ACC112 (cell line): ENCODE measurements around the gene PPP1R3D.

Source experiments
- H2AFZ ChIP-seq: fragments of 200-600 bp; sonication (generic); one replicate; pipeline ENCODE4 v1.6.0; 2017; ENCODE audit warnings: antibody characterized with exemption, low read length; ENCODE audit not compliant: unreplicated experiment
- H3K27ac ChIP-seq: fragments of 200-600 bp; sonication (generic); 2 replicates; pipeline ENCODE4 v1.5.1; 2014; ENCODE audit warnings: low read depth, mild to moderate bottlenecking, antibody characterized with exemption, low read length, moderate library complexity
- H3K27me3 ChIP-seq: fragments of 200-600 bp; sonication (generic); 2 replicates; pipeline ENCODE4 v1.6.1; 2014; ENCODE audit warnings: mild to moderate bottlenecking, antibody characterized with exemption, low read length, moderate library complexity, mixed read lengths; ENCODE audit not compliant: insufficient read depth
- H3K36me3 ChIP-seq: fragments of 200-600 bp; sonication (generic); 2 replicates; pipeline ENCODE4 v1.6.1; 2016; ENCODE audit warnings: mild to moderate bottlenecking, antibody characterized with exemption, low read length, moderate library complexity, mixed read lengths; ENCODE audit not compliant: insufficient read depth
- H3K4me1 ChIP-seq: fragments of 200-600 bp; sonication (generic); one replicate; pipeline ENCODE4 v1.6.1; 2016; ENCODE audit warnings: low read length, mixed read lengths; ENCODE audit not compliant: insufficient read depth, unreplicated experiment, control insufficient read depth
- H3K4me3 ChIP-seq: fragments of 200-600 bp; sonication (generic); 2 replicates; pipeline ENCODE4 v1.5.1; 2014; ENCODE audit warnings: mild to moderate bottlenecking, low read depth, low read length
- H3K79me2 ChIP-seq: fragments of 200-600 bp; sonication (generic); one replicate; pipeline ENCODE4 v1.6.0; 2016; ENCODE audit warnings: low read length; ENCODE audit not compliant: control insufficient read depth, unreplicated experiment, insufficient read depth

PPP1R3D gene

GRCh38 chr20:59948212-59948611 lies 8.1 kb upstream of the PPP1R3D start:
- Histone ChIP-seq H2AFZ (no peak overlapping the region), H3K36me3 (no peaks in the 10 kb centered on the region; the same call in 1 of the 2 replicates), H3K79me2 (no peaks in the 10 kb centered on the region), H3K4me3 (no peak overlapping the region), H3K4me1 (no peaks in the 10 kb centered on the region), H3K27ac (no peak overlapping the region), H3K27me3 (no peaks in the 10 kb centered on the region)

GRCh38 chr20:59947376-59947775 lies 7.3 kb upstream of the PPP1R3D start:
- Histone ChIP-seq H3K4me3 (no peak overlapping the region), H3K36me3 (no peaks in the 10 kb centered on the region; the same call in 1 of the 2 replicates), H3K27me3 (no peaks in the 10 kb centered on the region), H3K27ac (no peak overlapping the region), H3K4me1 (no peaks in the 10 kb centered on the region), H3K79me2 (no peaks in the 10 kb centered on the region), H2AFZ (no peak overlapping the region)

GRCh38 chr20:59945731-59946130 lies 5.6 kb upstream of the PPP1R3D start:
- H3K4me3 ChIP-seq, result no peak overlapping the region
- H3K27ac ChIP-seq, result no peak overlapping the region
- no peaks in the 10 kb centered on the region; the same call in 1 of the 2 replicates for H3K36me3 ChIP-seq

GRCh38 chr20:59945175-59945574 lies 5.1 kb upstream of the PPP1R3D start:
- H3K27ac ChIP-seq, result no peak overlapping the region
- peaks cover 4% of the 10 kb centered on the region for H3K4me1 ChIP-seq
- no peak overlapping the region for H3K4me3 ChIP-seq
- H2AFZ ChIP-seq, result no peak overlapping the region
- H3K36me3 ChIP-seq, result no peaks in the 10 kb centered on the region; the same call in 1 of the 2 replicates
- H3K79me2 ChIP-seq, result peaks cover 12% of the 10 kb centered on the region
- H3K27me3 ChIP-seq, result no peaks in the 10 kb centered on the region

More at GRCh38 chr20:59945731-59946130, 5.6 kb upstream of the PPP1R3D start:
- no peak overlapping the region for H2AFZ ChIP-seq
- H3K27me3 ChIP-seq, result no peaks in the 10 kb centered on the region
- peaks cover 12% of the 10 kb centered on the region for H3K79me2 ChIP-seq
- peaks cover 4% of the 10 kb centered on the region for H3K4me1 ChIP-seq

- Histone ChIP-seq H3K27me3 (no peaks in the 10 kb centered on the region), H3K4me3 (no peak overlapping the region), H3K27ac (no peak overlapping the region), H3K79me2 (peaks cover 12% of the 10 kb centered on the region), H3K4me1 (peaks cover 4% of the 10 kb centered on the region), H3K36me3 (no peaks in the 10 kb centered on the region; the same call in 1 of the 2 replicates), H2AFZ (no peak overlapping the region)
Measured at GRCh38 chr20:59944726-59945125, 4.6 kb upstream of the PPP1R3D start.

GRCh38 chr20:59942245-59942644 lies 2.1 kb upstream of the PPP1R3D start:
- H3K27ac ChIP-seq, result no peak overlapping the region
- H3K27me3 ChIP-seq, result no peaks in the 10 kb centered on the region
- no peak overlapping the region for H2AFZ ChIP-seq
- H3K79me2 ChIP-seq, result peaks cover 25% of the 10 kb centered on the region
- H3K4me3 ChIP-seq, result no peak overlapping the region
- peaks cover 20% of the 10 kb centered on the region for H3K4me1 ChIP-seq
- H3K36me3 ChIP-seq, result no peaks in the 10 kb centered on the region; the same call in 1 of the 2 replicates

GRCh38 chr20:59940956-59941294 lies 820 bp upstream of the PPP1R3D start:
- H3K79me2 ChIP-seq, result peaks cover 25% of the 10 kb centered on the region

GRCh38 chr20:59939879-59940128 lies 301 bp downstream of the PPP1R3D start:
- H3K4me3 ChIP-seq, result peak overlapping the region; percentile 82
- H3K79me2 ChIP-seq, result peaks cover 25% of the 10 kb centered on the region
- H3K27me3 ChIP-seq, result no peaks in the 10 kb centered on the region
- H2AFZ ChIP-seq, result peak overlapping the region; percentile 77
- peaks cover 20% of the 10 kb centered on the region for H3K4me1 ChIP-seq
- H3K36me3 ChIP-seq, result no peaks in the 10 kb centered on the region; the same call in 1 of the 2 replicates
- H3K27ac ChIP-seq, result peak overlapping the region; percentile 44; the same call in 1 of the 2 replicates

More at GRCh38 chr20:59940956-59941294, 820 bp upstream of the PPP1R3D start:
- peak overlapping the region; percentile 79; the same call in 1 of the 2 replicates for H3K27ac ChIP-seq
- H3K4me3 ChIP-seq, result peak overlapping the region; percentile 82
- peak overlapping the region; percentile 57 for H2AFZ ChIP-seq
- H3K27me3 ChIP-seq, result no peaks in the 10 kb centered on the region
- peaks cover 20% of the 10 kb centered on the region for H3K4me1 ChIP-seq
- no peaks in the 10 kb centered on the region; the same call in 1 of the 2 replicates for H3K36me3 ChIP-seq

GRCh38 chr20:59939052-59939878 lies 840 bp downstream of the PPP1R3D start:
- Histone ChIP-seq H3K4me3 (peak overlapping the region; percentile 82), H3K4me1 (peaks cover 20% of the 10 kb centered on the region), H2AFZ (peak overlapping the region; percentile 77), H3K27me3 (no peaks in the 10 kb centered on the region), H3K79me2 (peaks cover 25% of the 10 kb centered on the region), H3K36me3 (no peaks in the 10 kb centered on the region; the same call in 1 of the 2 replicates), H3K27ac (peak overlapping the region; percentile 44; the same call in 1 of the 2 replicates)

- H3K4me3 ChIP-seq, result peak overlapping the region; percentile 82
- H3K27me3 ChIP-seq, result no peaks in the 10 kb centered on the region
- peaks cover 20% of the 10 kb centered on the region for H3K4me1 ChIP-seq
- H3K79me2 ChIP-seq, result peaks cover 25% of the 10 kb centered on the region
- peak overlapping the region; percentile 12; the same call in 1 of the 2 replicates for H3K27ac ChIP-seq
- no peak overlapping the region for H2AFZ ChIP-seq
- no peaks in the 10 kb centered on the region; the same call in 1 of the 2 replicates for H3K36me3 ChIP-seq
Measured at GRCh38 chr20:59938696-59939051, 1.4 kb downstream of the PPP1R3D start.

GRCh38 chr20:59938221-59938620 lies 1.9 kb downstream of the PPP1R3D start:
- peak overlapping the region; percentile 82 for H3K4me3 ChIP-seq
- H3K36me3 ChIP-seq, result no peaks in the 10 kb centered on the region; the same call in 1 of the 2 replicates
- no peaks in the 10 kb centered on the region for H3K27me3 ChIP-seq
- no peak overlapping the region for H2AFZ ChIP-seq
- H3K27ac ChIP-seq, result peak overlapping the region; percentile 12; the same call in 1 of the 2 replicates
- H3K4me1 ChIP-seq, result peaks cover 20% of the 10 kb centered on the region
- H3K79me2 ChIP-seq, result peaks cover 25% of the 10 kb centered on the region
